OCI-LY3 (cell line): ENCODE measurements around the gene EGR1.

ENCODE experiments used
- EZH2phosphoT487 ChIP-seq: fragments of 200-600 bp; shearing (Covaris generic); IDR thresholded peaks from 2 replicates; pipeline ENCODE4 v1.6.1; 2018; ENCODE audit warnings: antibody characterized with exemption, mixed run types, low read depth
- TF ChIP-seq, protein P1 (sequence below): fragments of 200-600, 300-600 bp; sonication (generic); IDR thresholded peaks from 2 replicates; pipeline ENCODE4 v1.5.1; 2014; ENCODE audit warnings: antibody characterized with exemption, low read length, low read depth

GRCh38 chr5:138504799-138505198, 39.5 kb downstream of the EGR1 start:
- TF ChIP-seq, protein P1, sequence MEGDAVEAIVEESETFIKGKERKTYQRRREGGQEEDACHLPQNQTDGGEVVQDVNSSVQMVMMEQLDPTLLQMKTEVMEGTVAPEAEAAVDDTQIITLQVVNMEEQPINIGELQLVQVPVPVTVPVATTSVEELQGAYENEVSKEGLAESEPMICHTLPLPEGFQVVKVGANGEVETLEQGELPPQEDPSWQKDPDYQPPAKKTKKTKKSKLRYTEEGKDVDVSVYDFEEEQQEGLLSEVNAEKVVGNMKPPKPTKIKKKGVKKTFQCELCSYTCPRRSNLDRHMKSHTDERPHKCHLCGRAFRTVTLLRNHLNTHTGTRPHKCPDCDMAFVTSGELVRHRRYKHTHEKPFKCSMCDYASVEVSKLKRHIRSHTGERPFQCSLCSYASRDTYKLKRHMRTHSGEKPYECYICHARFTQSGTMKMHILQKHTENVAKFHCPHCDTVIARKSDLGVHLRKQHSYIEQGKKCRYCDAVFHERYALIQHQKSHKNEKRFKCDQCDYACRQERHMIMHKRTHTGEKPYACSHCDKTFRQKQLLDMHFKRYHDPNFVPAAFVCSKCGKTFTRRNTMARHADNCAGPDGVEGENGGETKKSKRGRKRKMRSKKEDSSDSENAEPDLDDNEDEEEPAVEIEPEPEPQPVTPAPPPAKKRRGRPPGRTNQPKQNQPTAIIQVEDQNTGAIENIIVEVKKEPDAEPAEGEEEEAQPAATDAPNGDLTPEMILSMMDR, result no peak
- TF ChIP-seq EZH2phosphoT487, result no peak
